Hepatocyte (in vitro differentiated cells): Measurements from ENCODE around the gene VARS1. TPM values are rescaled to one million over a fixed set of nuclear protein-coding genes. Genes with fewer than 3 reads are reported as not detected.
A peak's percentile ranks its signal among the peaks of the same experiment; 100 is the strongest.
"Not testable (repeated sequence)": the region's sequence is repeated elsewhere in the genome, so short reads cannot be mapped to it uniquely, and the experiment has no call there.

Experiments
- DNase-seq: peaks from one replicate; pipeline ENCODE4 v3.0.0-alpha.2; 2016; ENCODE audit warnings: low spot score
- H2AFZ ChIP-seq: fragments of 200-600 bp; sonication (generic); 2 replicates; pipeline ENCODE4 v1.6.0; 2016; ENCODE audit warnings: antibody characterized with exemption, mild to moderate bottlenecking
- H3K27ac ChIP-seq: fragments of 200-600 bp; sonication (generic); 2 replicates; pipeline ENCODE4 v1.5.1; 2016; ENCODE audit warnings: mild to moderate bottlenecking
- H3K27me3 ChIP-seq: fragments of 200-600 bp; sonication (generic); 2 replicates; pipeline ENCODE4 v1.6.1; 2016
- H3K36me3 ChIP-seq: fragments of 200-600 bp; sonication (generic); replicated peaks from 2 replicates; pipeline ENCODE4 v1.5.1; 2016; ENCODE audit warnings: low read depth; ENCODE audit not compliant: insufficient read depth
- H3K4me1 ChIP-seq: fragments of 200-600 bp; sonication (generic); 2 replicates; pipeline ENCODE4 v1.5.1; 2016; ENCODE audit warnings: mild to moderate bottlenecking, moderate library complexity; ENCODE audit not compliant: insufficient read depth
- H3K4me2 ChIP-seq: fragments of 200-600 bp; sonication (generic); 2 replicates; pipeline ENCODE4 v1.6.0; 2016
- H3K4me3 ChIP-seq: fragments of 200-600 bp; sonication (generic); 2 replicates; pipeline ENCODE4 v1.5.1; 2016; ENCODE audit warnings: mild to moderate bottlenecking
- H3K79me2 ChIP-seq: fragments of 200-600 bp; sonication (generic); 2 replicates; pipeline ENCODE4 v1.6.0; 2017; ENCODE audit warnings: mild to moderate bottlenecking
- H3K9me2 ChIP-seq: fragments of 200-600 bp; sonication (generic); replicated peaks from 2 replicates; pipeline ENCODE4 v1.6.0; 2017; ENCODE audit warnings: mild to moderate bottlenecking; ENCODE audit not compliant: insufficient read depth
- H3K9me3 ChIP-seq: fragments of 200-600 bp; sonication (generic); 2 replicates; pipeline ENCODE4 v1.5.1; 2016; ENCODE audit warnings: low read depth, mild to moderate bottlenecking
- H4K20me1 ChIP-seq: fragments of 200-600 bp; sonication (generic); 2 replicates; pipeline ENCODE4 v1.6.0; 2016; ENCODE audit warnings: mild to moderate bottlenecking; ENCODE audit not compliant: insufficient read depth, poor library complexity, severe bottlenecking
- CTCF ChIP-seq: fragments of 200-600 bp; sonication (generic); IDR thresholded peaks from 2 replicates; pipeline ENCODE4 v1.5.1; 2016; ENCODE audit warnings: antibody characterized with exemption, mild to moderate bottlenecking; ENCODE audit not compliant: poor library complexity
- EZH2 ChIP-seq: fragments of 200-600 bp; sonication (generic); IDR thresholded peaks from 2 replicates; pipeline ENCODE4 v1.6.1; 2016; ENCODE audit warnings: antibody characterized with exemption, mild to moderate bottlenecking, borderline replicate concordance
- EZH2phosphoT487 ChIP-seq: fragments of 200-600 bp; sonication (generic); IDR thresholded peaks from one replicate; pipeline ENCODE4 v1.6.1; 2018; ENCODE audit warnings: antibody characterized with exemption, mild to moderate bottlenecking, low read depth, moderate library complexity; ENCODE audit not compliant: unreplicated experiment, severe bottlenecking
- WGBS: methylation state at CpG from one replicate; pipeline ENCODE4 v1.1.6; 2016; ENCODE audit warnings: low lambda C conversion rate; ENCODE audit errors: missing lambda C conversion rate; 5-methylcytosine and 5-hydroxymethylcytosine counted together
- polyA plus RNA-seq: library from polyadenylated mRNA; unstranded; fragments of >200 nt; fragmentation: Nextera tagmentation; extraction: Ambion mirVana; gene quantifications from 2 replicates; pipeline ENCODE4 v1.2.1, GENCODE V29; 2016
- total RNA-seq: library from RNA; depleted of rRNA; stranded (reverse); fragments of >200 nt; gene quantifications from 2 replicates; pipeline ENCODE4 v1.2.3, GENCODE V29; 2014

The VARS1 gene
- total and polyA plus RNA-seq, 2 experiments from 2014 or later, result 36.6 to 51.0 TPM

GRCh38 chr6:31811645-31812044, 16.1 kb upstream of the VARS1 start:
- H4K20me1 ChIP-seq, result no peaks in the 10 kb centered on the region
- H3K9me2 ChIP-seq, result no peaks in the 10 kb centered on the region
- no peaks in the 10 kb centered on the region for H3K9me3 ChIP-seq
- H3K36me3 ChIP-seq, result no peaks in the 10 kb centered on the region
- no peak overlapping the region for H3K4me2 ChIP-seq
- TF ChIP-seq CTCF (no peak), EZH2 (no peak), EZH2phosphoT487 (no peak)
- WGBS, result 98% methylated on average over 12 of the region's 12 CpGs
- H3K27ac ChIP-seq, result no peak overlapping the region
- H3K79me2 ChIP-seq, result peaks cover 6% of the 10 kb centered on the region
- H3K27me3 ChIP-seq, result no peaks in the 10 kb centered on the region
- DNase-seq, result no peak
- H3K4me1 ChIP-seq, result peaks cover 12% of the 10 kb centered on the region
- no peak overlapping the region for H2AFZ ChIP-seq
- no peak overlapping the region for H3K4me3 ChIP-seq

DNA sequence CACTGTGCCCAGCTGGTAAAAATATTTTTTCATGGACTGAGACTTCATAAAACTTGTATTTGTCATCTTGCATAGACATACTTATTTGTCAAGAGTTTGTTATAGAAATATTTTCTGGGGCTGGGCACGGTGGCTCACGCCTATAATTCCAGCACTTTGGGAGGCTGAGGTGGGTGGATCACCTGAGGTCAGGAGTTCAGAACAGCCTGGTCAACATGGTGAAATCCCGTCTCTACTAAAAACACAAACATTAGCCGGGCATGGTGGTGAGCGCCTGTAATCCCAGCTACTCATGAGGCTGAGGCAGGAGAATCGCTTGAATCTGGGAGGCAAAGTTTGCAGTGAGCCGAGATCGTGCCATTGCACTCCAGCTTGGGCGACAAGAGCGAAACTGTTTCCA, 13.0 kb upstream of the VARS1 start:
- not testable (repeated sequence) for H3K4me2 ChIP-seq, H3K36me3 ChIP-seq
- 86% methylated on average over 10 of the region's 10 CpGs for WGBS

DNA sequence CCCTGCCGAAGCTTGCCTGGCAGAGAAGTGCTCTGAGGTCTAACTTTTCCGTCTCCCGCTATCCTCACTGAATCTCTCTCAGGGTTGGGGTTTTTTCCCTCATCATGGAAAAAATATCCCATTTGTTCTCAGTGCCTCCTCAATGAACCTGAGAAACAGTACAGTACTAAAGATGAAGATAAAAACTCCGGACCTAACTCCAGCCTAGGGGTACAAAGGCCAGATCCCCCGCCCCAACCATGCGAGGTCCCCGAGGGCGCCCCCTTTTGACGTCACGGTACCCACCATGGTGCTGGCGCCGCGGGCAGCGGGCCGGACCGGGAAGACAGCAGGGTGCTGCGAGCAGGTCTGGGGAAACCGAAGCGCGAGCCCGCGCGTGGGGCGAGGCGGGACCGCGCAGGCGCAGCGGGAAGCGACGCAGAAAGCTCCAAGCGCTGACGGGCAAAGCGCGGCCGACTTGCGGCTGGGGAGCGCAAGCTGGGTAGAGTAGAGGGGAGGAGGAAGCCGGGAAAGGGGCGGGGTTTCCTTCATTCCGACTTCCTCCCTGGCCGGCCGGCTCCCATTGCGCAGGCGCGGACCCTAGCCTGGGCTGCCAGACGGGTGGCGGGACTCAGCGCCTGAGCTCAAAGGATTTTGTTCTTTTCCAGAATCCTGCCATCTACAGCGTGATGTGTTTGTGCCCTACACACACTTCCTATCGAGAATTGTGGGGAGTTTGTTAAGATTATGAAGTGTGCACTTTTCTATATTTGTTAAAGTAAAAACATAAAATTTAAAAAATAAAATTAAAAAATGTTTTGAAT, 11.1 kb upstream of the VARS1 start, which contains the start of gene LSM2:
LSM2 (minus strand) TSS at position 497 of the 803 bp plus-strand sequence; CDS start at position 288, 209 bp downstream.
- peak within 1 kb of the TSS; percentile 55 for H2AFZ ChIP-seq
- H3K4me3 ChIP-seq, result peak within 1 kb of the TSS; percentile 42
- peak; percentile 100 for DNase-seq
- under 1% methylated on average over 48 of the region's 51 CpGs for WGBS
- peak within 1 kb of the TSS; percentile 86 for H3K4me2 ChIP-seq
- H3K27ac ChIP-seq, result peak within 1 kb of the TSS; percentile 88
- peaks cover 34% of the 10 kb centered on the region for H3K79me2 ChIP-seq
- H3K9me2 ChIP-seq, result no peaks in the 10 kb centered on the region
- no peaks in the 10 kb centered on the region for H3K9me3 ChIP-seq
- peaks cover 13% of the 10 kb centered on the region for H3K4me1 ChIP-seq
- no peaks in the 10 kb centered on the region for H3K36me3 ChIP-seq
- H3K27me3 ChIP-seq, result no peaks in the 10 kb centered on the region
- no peaks in the 10 kb centered on the region for H4K20me1 ChIP-seq
- TF ChIP-seq EZH2 (no peak), EZH2phosphoT487 (no peak), CTCF (peak; percentile 34)

More for the DNA sequence above, 13.0 kb upstream of the VARS1 start:
- H4K20me1 ChIP-seq, DNase-seq, H3K9me3 ChIP-seq, H3K27me3 ChIP-seq, H3K4me3 ChIP-seq, H2AFZ ChIP-seq, H3K9me2 ChIP-seq, H3K27ac ChIP-seq: not testable (repeated sequence)
- H3K79me2 ChIP-seq, result peaks cover 25% of the 10 kb centered on the region
- peaks cover 16% of the 10 kb centered on the region for H3K4me1 ChIP-seq

DNA sequence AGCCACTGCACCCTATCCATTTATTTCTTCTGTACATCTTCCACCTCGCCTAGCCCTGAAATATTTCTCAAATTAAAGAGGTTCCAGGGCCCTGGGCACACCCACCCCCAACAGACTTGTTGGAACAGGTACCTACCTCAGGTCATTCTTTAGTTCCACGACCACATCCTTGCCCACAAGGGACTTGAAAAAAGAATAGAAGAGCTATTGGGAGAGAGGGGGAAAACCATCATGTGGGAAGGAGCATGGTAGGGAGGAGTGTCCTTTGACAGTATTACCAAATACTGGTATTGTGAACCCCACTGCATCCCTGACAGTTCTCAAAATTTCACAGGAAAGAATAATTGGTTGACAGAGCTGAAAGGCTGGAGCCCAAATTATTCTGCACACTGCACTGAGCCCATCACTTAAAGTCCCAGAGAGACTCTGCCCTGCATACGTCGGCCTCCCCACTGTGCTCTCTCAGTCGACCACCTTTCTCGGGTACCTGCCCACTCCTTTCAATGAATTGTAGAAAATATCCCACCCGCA, 10.5 kb upstream of the VARS1 start:
- Histone ChIP-seq H3K4me3 (peak overlapping the region; percentile 42), H3K79me2 (peaks cover 39% of the 10 kb centered on the region), H3K4me2 (peak overlapping the region; percentile 86), H2AFZ (peak overlapping the region; percentile 55), H3K27me3 (no peaks in the 10 kb centered on the region), H3K36me3 (no peaks in the 10 kb centered on the region), H3K27ac (peak overlapping the region; percentile 88), H3K4me1 (peaks cover 13% of the 10 kb centered on the region), H3K9me3 (no peaks in the 10 kb centered on the region), H3K9me2 (no peaks in the 10 kb centered on the region), H4K20me1 (no peaks in the 10 kb centered on the region)
- WGBS, result 18% methylated on average over 7 of the region's 7 CpGs
- no peak for DNase-seq
- TF ChIP-seq EZH2, result no peak
- no peak for TF ChIP-seq EZH2phosphoT487

- H3K4me3 ChIP-seq, H3K9me3 ChIP-seq, H4K20me1 ChIP-seq, H3K27me3 ChIP-seq, H3K36me3 ChIP-seq, H3K4me2 ChIP-seq, H2AFZ ChIP-seq, DNase-seq, H3K27ac ChIP-seq, H3K9me2 ChIP-seq: not testable (repeated sequence)
- H3K4me1 ChIP-seq, result peaks cover 10% of the 10 kb centered on the region
- 99% methylated on average over 8 of the region's 8 CpGs for WGBS
- peaks cover 35% of the 10 kb centered on the region for H3K79me2 ChIP-seq
Measured at GRCh38 chr6:31801031-31801927, 5.7 kb upstream of the VARS1 start.
